G401.6 (cell line): Measurements from ENCODE around the gene ALKBH3.

ENCODE experiments used
- FAIRE-seq: peaks from 2 replicates; lab custom pipeline; 2012; peaks lifted over from hg19 to GRCh38; lab: Jason Lieb, UNC

Gene ALKBH3

GRCh38 chr11:43922744-43923405, 42.2 kb downstream of the ALKBH3 start:
- no peak for FAIRE-seq

GRCh38 chr11:43923406-43924111, 42.9 kb downstream of the ALKBH3 start:
- FAIRE-seq = no peak

- no peak for FAIRE-seq
These were observed 43.7 kb downstream of the ALKBH3 start for GRCh38 chr11:43924112-43924855.

GRCh38 chr11:43925063-43925931, 44.7 kb downstream of the ALKBH3 start:
- no peak for FAIRE-seq

GRCh38 chr11:43925932-43926505, 45.4 kb downstream of the ALKBH3 start:
- FAIRE-seq = no peak

GRCh38 chr11:43927070-43927469, 46.4 kb downstream of the ALKBH3 start:
- FAIRE-seq = no peak

- no peak for FAIRE-seq
These were observed 47.5 kb downstream of the ALKBH3 start for GRCh38 chr11:43927925-43928707.

- FAIRE-seq = no peak
These were observed 48.1 kb downstream of the ALKBH3 start for GRCh38 chr11:43928721-43929120.

- no peak for FAIRE-seq
These were observed 50.5 kb downstream of the ALKBH3 start for GRCh38 chr11:43930868-43931716.

GRCh38 chr11:43931717-43932039, 51.0 kb downstream of the ALKBH3 start:
- FAIRE-seq = no peak

GRCh38 chr11:43933226-43933607, 52.6 kb downstream of the ALKBH3 start:
- FAIRE-seq = no peak

GRCh38 chr11:43933608-43934551, 53.2 kb downstream of the ALKBH3 start:
- FAIRE-seq = no peak

- FAIRE-seq = no peak
These were observed 54.2 kb downstream of the ALKBH3 start for GRCh38 chr11:43934601-43935423.

GRCh38 chr11:43935424-43935979, 54.9 kb downstream of the ALKBH3 start:
- no peak for FAIRE-seq

GRCh38 chr11:43936076-43936475, 55.4 kb downstream of the ALKBH3 start:
- no peak for FAIRE-seq

GRCh38 chr11:43937434-43938411, 57.1 kb downstream of the ALKBH3 start:
- no peak for FAIRE-seq
